Tibial nerve (tissue), 4 donors: ENCODE measurements around the gene ELOF1. TPM values are rescaled to one million over a fixed set of nuclear protein-coding genes. Genes with fewer than 3 reads are reported as not detected.
A peak's percentile ranks its signal among the peaks of the same experiment; 100 is the strongest.

Source experiments
- DNase-seq, 2 donors: peaks; one replicate each; pipeline ENCODE4 v3.0.0-alpha.2; 2019; ENCODE audit warnings: low spot score in 2 of 2
- H3K27ac ChIP-seq, 4 donors: fragments of 200-600 bp; sonication (generic) in 3 of 4; one replicate each; pipeline ENCODE4 v1.5.1; 2017 to 2019; ENCODE audit warnings: mild to moderate bottlenecking in 1 of 4
- H3K27me3 ChIP-seq, 2 donors: fragments of 200-600 bp; sonication (generic) in 1 of 2; one replicate each; pipeline versions ENCODE4 v1.5.1 to v1.6.0; 2017 to 2019
- H3K36me3 ChIP-seq, 3 donors: fragments of 200-600 bp; sonication (generic); one replicate each; pipeline ENCODE4 v1.5.1; 2018 to 2019
- H3K4me1 ChIP-seq, 4 donors: fragments of 200-600 bp; sonication (generic) in 3 of 4; one replicate each; pipeline ENCODE4 v1.5.1; 2017 to 2019
- H3K4me3 ChIP-seq, 4 donors: fragments of 200-600 bp; sonication (generic) in 3 of 4; one replicate each; pipeline ENCODE4 v1.5.1; 2017 to 2019; ENCODE audit warnings: mild to moderate bottlenecking in 1 of 4, moderate library complexity in 1 of 4
- H3K9me3 ChIP-seq, 4 donors: fragments of 200-600 bp; sonication (generic) in 3 of 4; one replicate each; pipeline ENCODE4 v1.5.1; 2017 to 2019
- EP300 ChIP-seq, 2 donors: sonication (generic); formaldehyde crosslinking; IDR thresholded peaks; one replicate each; pipeline ENCODE4 v1.6.1; 2017; ENCODE audit warnings: antibody characterized with exemption in 2 of 2, mild to moderate bottlenecking in 1 of 2
- POLR2A ChIP-seq, 2 donors: fragments of 450-650 bp; IDR thresholded peaks; one replicate each; pipeline ENCODE4 v1.6.1; 2017; ENCODE audit warnings: antibody characterized with exemption in 2 of 2, mild to moderate bottlenecking in 2 of 2, moderate library complexity in 2 of 2
- WGBS, 2 donors: methylation state at CpG; one replicate each; pipeline ENCODE4 v1.1.5; 2018; 5-methylcytosine and 5-hydroxymethylcytosine counted together
- total RNA-seq, 4 donors: library from RNA; depleted of rRNA; stranded (reverse); fragments of >200 nt; gene quantifications; one replicate each; pipeline ENCODE4 v1.1.0, GENCODE V29; 2016
- TF ChIP-seq, protein P1 (sequence below), 5 experiments: fragments of 200-600 bp in 3 of 5; fragments of 450-650 bp in 2 of 5; sonication (generic) in 3 of 5; IDR thresholded peaks; one replicate each; pipeline ENCODE4 v1.5.1; 2016 to 2019; ENCODE audit warnings: antibody characterized with exemption in 5 of 5, mild to moderate bottlenecking in 3 of 5, moderate library complexity in 2 of 5

Gene ELOF1
- total RNA-seq, 4 donors from 2014 or later: 26.8 to 34.1 (median 28.9) TPM

DNA sequence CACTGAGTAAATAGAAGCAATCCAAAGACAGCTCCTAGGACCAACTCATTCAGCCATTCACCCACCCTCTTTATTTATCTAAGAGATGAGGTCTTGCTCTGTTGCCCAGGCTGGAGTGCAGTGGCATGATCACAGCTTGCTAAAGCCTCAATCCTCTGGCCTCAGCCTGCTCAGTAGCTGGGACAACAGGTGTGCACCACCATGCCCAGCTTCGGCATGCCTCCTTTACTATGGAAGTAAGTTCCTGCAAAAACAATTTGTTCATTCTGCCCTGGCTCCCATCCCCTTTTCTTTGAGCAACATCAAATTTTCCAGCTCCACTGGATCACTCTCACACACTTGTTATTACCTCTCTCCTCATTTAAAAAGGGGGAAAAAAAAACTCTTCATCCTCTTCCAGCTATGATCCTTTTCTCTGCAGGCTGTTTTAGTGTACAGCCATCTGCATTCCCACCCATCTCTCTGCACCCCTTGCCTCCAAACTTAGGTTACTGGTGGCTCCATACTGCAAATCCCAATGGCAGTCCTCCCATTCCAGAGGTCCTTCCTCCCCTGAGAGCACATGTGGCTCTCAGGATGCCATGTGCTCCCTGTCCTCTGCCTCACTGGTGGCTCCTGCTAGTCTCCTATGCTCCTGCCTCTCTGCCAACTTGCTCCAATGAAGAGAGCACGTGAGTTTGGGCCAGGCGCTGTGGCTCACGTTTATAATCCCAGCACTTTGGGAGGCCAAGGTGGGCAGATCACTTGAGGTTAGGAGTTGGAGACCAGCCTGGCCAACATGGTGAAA, 2.2 kb downstream of the ELOF1 start:
- Histone ChIP-seq H3K27ac (no peak overlapping the region), H3K27me3 (no peaks in the 10 kb centered on the region), H3K4me1 (peaks cover 0 to 47% (median 17%) of the 10 kb centered on the region in 4 donors), H3K9me3 (no peaks in the 10 kb centered on the region), H3K4me3 (no peak overlapping the region), H3K36me3 (peaks cover 0 to 51% (median 10%) of the 10 kb centered on the region in 3 donors)
- DNase-seq: no peak
- no peak for TF ChIP-seq POLR2A (IDR thresholded peaks at IDR 0.05)
- TF ChIP-seq, protein P1, sequence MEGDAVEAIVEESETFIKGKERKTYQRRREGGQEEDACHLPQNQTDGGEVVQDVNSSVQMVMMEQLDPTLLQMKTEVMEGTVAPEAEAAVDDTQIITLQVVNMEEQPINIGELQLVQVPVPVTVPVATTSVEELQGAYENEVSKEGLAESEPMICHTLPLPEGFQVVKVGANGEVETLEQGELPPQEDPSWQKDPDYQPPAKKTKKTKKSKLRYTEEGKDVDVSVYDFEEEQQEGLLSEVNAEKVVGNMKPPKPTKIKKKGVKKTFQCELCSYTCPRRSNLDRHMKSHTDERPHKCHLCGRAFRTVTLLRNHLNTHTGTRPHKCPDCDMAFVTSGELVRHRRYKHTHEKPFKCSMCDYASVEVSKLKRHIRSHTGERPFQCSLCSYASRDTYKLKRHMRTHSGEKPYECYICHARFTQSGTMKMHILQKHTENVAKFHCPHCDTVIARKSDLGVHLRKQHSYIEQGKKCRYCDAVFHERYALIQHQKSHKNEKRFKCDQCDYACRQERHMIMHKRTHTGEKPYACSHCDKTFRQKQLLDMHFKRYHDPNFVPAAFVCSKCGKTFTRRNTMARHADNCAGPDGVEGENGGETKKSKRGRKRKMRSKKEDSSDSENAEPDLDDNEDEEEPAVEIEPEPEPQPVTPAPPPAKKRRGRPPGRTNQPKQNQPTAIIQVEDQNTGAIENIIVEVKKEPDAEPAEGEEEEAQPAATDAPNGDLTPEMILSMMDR (IDR thresholded peaks at IDR 0.05): no peak
- TF ChIP-seq EP300 (IDR thresholded peaks at IDR 0.05): no peak
- WGBS, 2 donors: 74 to 77% methylated on average over 4 of the region's 4 CpGs

DNA sequence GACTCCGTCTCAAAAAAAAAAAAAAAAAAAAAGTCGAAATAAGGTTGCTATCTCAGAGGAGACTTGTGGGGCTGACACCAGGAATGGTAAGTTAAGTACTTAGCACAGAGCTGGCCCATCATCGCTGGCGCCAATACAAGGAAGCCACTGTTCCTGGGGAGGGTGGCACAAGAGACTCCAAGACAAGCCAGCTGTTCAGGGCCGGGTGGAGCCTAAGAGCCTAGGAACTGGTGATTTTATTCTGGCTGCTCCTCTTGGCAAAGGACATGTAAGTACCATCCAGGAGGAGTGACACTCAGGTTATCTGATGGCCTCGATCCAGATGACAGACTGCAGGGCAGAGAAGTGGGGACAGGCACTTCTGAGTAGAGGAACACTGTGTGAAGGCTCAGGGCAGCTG, 3.8 kb downstream of the ELOF1 start:
- peaks cover 0 to 58% (median 10%) of the 10 kb centered on the region in 3 donors for H3K36me3 ChIP-seq
- DNase-seq: no peak
- 66 to 74% methylated on average over 6 of the region's 6 CpGs for WGBS, 2 donors
- H3K9me3 ChIP-seq: no peaks in the 10 kb centered on the region
- no peak overlapping the region for H3K27ac ChIP-seq
- H3K4me3 ChIP-seq: no peak overlapping the region
- H3K27me3 ChIP-seq: no peaks in the 10 kb centered on the region
- TF ChIP-seq, protein P1 (IDR thresholded peaks at IDR 0.05): no peak
- TF ChIP-seq POLR2A (IDR thresholded peaks at IDR 0.05): no peak
- no peak for TF ChIP-seq EP300 (IDR thresholded peaks at IDR 0.05)
- H3K4me1 ChIP-seq: peaks cover 0 to 44% (median 13%) of the 10 kb centered on the region in 4 donors

DNA sequence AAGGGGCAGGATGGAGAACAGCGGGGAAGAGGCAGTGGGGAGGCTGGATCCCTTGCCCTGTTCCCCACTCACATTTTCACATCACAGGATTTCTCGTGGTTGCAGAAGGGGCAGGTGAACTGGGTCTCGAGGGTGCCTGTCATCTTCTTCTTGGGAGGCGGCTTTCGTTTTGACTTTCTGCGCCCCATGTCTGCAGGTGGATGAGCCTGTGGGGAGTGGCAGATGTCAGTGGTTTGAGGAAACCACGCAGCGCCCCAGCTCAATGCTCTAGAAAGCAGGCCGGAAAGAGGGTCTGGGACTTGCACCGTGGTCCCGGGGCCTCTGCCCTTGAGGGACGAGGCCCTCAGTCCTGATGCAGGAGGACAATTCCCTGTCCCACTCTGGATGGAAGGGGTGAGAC, 4.9 kb downstream of the ELOF1 start:
- Histone ChIP-seq H3K36me3 (peaks cover 0 to 66% (median 10%) of the 10 kb centered on the region in 3 donors), H3K4me1 (peaks cover 0 to 36% (median 8%) of the 10 kb centered on the region in 4 donors), H3K4me3 (no peak overlapping the region), H3K27me3 (no peaks in the 10 kb centered on the region), H3K9me3 (no peaks in the 10 kb centered on the region), H3K27ac (peak overlapping the region in 1 of 4 donors; percentile 56)
- 90 to 93% methylated on average over 12 of the region's 12 CpGs for WGBS, 2 donors
- DNase-seq: no peak
- no peak for TF ChIP-seq POLR2A (IDR thresholded peaks at IDR 0.05)
- no peak for TF ChIP-seq EP300 (IDR thresholded peaks at IDR 0.05)
- TF ChIP-seq, protein P1 (IDR thresholded peaks at IDR 0.05): no peak

DNA sequence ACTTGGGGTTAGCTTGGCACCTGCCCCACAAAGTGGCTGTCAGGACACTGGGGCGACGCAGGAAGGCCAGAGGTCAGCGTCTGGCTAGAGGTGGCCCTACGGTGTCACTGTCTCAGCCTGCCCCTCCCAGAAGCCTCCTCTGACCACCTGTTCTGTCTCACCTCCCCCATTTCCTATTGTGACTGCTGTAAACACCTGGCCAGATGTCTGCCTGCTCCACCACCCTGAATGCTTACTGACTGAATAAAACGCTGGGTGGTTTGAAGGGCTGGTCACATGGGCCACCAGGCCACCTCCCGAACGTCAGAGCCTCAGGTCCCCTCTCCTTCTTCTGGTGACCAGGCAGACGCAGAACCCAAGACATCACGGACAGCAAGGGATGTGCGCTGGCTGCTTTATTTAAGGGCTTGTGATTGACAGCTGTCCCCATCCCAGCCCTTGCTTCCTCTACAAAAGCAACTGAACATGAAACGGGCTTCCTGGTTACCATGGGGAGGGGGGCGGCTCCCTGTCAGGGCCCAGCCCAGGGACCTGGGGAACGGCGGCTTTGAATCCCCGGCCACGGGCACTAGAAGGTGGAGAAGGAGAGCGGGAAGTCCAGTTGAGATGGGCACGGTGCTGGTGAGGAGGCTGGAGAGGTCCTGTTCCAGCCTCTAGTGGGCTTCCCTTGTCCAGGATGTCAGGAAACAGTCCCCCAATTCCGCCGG, 6.2 kb downstream of the ELOF1 start:
- Histone ChIP-seq H3K4me1 (peaks cover 0 to 26% (median 2%) of the 10 kb centered on the region in 4 donors), H3K27me3 (no peaks in the 10 kb centered on the region), H3K9me3 (no peaks in the 10 kb centered on the region), H3K4me3 (no peak overlapping the region), H3K36me3 (peaks cover 0 to 71% (median 10%) of the 10 kb centered on the region in 3 donors), H3K27ac (peak overlapping the region in 2 of 4 donors; percentile 25 to 26)
- WGBS, 2 donors: 73% methylated on average over 16 to 17 of the region's 20 CpGs
- no peak for DNase-seq
- no peak for TF ChIP-seq EP300 (IDR thresholded peaks at IDR 0.05)
- TF ChIP-seq, protein P1 (IDR thresholded peaks at IDR 0.05): no peak
- TF ChIP-seq POLR2A (IDR thresholded peaks at IDR 0.05): no peak
